HG03521 (cell line): ENCODE results near the gene SHISAL1.

Experiments used
- ATAC-seq: cut with Tn5 transposase; IDR thresholded peaks from one replicate; pipeline ENCODE4 v1.9.1; 2021; ENCODE audit warnings: mild to moderate bottlenecking, moderate library complexity; ENCODE audit not compliant: unreplicated experiment

SHISAL1 gene

DNA sequence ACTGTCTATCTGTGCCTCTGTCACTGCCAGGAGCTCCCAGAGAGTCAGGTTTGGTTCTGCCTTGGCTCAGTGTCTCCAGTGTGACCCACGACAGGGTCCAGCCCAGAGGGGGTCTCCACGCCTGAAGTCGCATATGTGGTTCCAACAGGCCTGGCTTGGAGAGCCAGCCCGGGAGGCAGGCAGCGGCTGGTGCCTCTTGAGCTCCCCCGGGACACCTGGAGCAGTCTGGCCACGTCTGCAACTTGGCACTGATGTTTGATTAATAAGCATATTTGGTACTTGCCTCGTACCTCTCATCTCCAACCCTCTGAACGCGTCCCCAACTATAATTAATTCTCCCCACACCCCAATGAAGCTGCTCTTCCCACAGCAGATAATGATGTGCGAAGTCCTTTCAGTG is 31.7 kb upstream of the SHISAL1 start:
- ATAC-seq: no peak

GRCh38 chr22:44342347-44342956 is 29.7 kb upstream of the SHISAL1 start:
- no peak for ATAC-seq

GRCh38 chr22:44341431-44342346 is 28.9 kb upstream of the SHISAL1 start:
- no peak for ATAC-seq

GRCh38 chr22:44340271-44341239 is 27.8 kb upstream of the SHISAL1 start:
- ATAC-seq: no peak

DNA sequence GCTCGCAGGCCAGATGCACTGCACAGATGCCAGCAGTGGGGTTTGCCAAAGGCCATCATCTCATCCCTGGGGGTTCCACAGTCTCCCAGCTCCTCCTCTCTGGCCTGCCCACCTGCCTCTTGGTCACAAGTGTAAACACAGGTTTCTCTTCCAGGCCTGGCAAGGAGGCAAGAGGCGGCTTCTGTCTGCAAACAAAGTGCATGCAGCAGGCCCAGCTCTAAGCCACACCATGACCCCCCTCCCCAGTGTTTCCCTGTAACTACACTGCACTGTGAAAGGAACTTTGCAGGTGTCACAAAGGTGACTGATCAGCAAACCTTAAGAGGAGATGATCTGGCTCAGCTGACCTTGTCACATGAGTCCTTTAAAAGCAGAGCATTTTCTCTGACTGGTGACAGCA is 26.2 kb upstream of the SHISAL1 start:
- no peak for ATAC-seq

- ATAC-seq: no peak
Observed at GRCh38 chr22:44338177-44338810, 25.5 kb upstream of the SHISAL1 start.

- no peak for ATAC-seq
Observed at GRCh38 chr22:44337678-44338004, 24.9 kb upstream of the SHISAL1 start.

GRCh38 chr22:44336962-44337677 is 24.4 kb upstream of the SHISAL1 start:
- ATAC-seq: no peak

GRCh38 chr22:44335903-44336803 is 23.4 kb upstream of the SHISAL1 start:
- ATAC-seq: no peak

DNA sequence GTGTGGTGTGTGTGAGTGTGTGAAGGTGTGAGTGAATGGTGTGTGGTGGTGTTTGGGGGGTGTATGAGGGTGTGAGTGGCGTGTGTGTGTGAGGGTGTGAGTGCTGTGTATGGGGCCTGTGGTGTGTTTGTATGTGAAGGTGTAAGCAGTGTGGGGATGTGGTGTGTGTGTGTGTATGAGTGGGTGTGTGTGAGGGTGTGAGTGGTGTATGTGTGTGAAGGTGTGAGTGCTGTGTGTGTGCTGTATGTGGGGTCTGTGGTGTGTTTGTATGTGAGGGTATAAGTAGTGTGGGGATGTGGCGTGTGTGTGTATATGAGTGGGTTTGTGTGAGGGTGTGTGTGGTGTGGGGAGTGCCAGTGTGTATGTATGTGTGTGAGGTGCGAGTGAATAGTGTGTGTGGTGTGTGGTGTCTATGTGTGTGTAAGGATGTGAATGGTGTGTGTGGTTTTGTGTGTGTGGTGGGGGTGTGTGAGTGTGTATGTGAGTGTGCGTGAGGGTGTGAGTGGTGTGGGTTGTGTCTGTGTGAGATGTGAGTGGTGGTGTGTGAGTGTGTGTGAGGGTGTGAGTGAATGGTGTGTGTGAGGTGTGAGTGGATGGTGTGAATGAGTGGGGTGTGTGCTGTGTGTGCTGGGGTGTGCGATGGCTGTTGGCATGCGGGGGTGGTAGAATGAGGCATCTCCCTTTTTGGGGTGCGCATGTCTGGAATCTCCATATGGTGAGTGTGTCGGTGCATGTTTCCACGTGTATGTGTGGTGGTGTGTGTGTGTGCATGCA is 22.5 kb upstream of the SHISAL1 start:
- ATAC-seq: no peak

DNA sequence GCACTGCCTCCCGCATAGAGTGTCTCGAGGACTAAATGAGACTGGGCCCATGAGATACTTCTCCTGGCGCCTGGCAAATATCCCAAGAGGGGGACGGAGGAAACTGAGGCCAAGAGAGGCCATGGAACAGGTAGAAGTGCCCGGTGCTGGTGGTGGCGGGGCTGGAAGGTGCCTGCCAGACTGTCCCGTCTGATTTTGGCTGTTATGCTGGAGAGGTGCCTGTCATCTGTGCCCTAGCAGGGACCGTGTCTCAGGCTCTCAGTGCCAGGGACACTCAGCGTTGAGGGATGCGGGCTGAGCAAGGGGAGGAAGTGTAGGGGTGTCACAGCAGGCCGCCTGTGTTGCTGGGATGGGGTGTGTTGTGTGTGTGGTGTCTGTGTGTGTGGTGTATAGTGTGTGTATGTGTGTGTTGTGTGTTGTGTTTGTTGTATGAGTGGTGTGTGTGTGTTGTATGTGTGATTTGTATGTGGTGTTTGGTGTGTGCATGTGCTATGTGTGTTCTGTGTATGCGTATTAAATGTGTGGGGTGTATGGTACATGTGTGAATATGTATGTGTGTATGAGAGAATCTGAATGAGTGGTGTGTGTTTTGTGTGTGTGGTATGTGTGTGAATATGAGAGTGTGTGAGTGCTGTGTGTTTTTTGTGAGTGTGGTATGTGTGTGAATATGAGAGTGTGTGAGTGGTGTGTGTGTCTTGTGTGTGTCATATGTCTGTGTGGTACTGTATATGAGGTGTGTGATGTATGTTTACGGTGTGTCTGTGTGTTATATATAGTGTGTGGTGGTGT is 21.3 kb upstream of the SHISAL1 start:
- no peak for ATAC-seq

DNA sequence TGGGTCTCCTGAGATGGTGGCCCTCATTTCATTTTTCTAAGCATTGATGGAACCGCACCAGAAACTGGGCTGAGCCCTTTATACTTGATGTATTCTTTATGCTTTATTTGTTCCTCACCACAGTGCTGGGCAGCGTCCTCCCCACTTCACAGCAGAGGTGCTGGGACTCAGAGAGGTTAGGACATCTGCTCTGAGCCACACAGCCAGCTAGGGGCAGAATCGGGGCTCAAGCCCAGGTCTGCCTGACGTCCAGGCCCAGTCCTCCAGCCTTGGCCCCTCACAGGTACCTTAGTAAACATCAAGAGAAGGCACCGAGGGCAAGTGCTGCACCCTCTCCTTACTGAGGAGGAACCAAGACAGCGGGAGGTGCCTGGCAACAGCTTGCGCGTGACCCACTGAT is 20.2 kb upstream of the SHISAL1 start:
- no peak for ATAC-seq

DNA sequence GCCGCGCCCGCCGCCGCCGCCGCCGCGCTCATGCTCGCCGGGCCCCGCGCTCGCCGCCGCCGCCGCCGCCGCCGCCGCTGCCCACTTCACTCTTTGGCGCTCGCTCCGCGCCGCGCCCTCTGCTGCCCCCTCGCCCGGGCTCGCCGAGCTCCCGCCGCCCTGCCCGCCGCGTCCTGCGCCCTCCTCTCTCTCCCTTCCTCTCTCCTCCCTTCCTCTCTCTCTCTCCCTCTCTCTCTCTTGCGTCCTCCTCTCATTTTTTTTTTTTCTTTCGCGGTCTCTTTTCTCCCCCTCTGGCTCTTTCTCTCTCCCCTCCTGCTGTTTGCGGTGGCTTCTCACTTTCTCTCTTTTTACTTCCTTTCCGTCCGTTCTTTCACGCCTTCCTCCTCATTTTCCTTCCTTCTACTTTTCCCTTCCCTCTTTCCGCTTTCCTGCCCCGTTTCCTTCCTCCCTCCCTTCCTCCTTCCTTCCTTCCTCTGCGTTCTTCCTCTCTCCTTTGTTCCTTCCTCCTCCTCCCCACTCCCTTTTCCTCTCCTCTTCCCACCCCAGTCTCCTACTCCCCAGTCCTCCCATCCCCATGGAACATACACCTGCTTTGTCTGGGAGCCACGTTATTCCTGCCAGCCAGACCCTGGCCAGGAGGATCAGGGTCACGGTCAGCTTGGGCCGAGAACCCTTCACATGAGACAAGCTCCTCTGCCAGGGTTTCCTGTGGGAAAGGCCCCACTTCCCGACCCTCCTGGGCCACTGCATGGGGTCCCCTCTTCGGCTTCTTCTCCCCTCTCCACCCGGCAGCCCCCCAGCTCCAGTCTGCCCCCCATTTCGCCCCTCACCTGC is 19.3 kb upstream of the SHISAL1 start:
- no peak for ATAC-seq

DNA sequence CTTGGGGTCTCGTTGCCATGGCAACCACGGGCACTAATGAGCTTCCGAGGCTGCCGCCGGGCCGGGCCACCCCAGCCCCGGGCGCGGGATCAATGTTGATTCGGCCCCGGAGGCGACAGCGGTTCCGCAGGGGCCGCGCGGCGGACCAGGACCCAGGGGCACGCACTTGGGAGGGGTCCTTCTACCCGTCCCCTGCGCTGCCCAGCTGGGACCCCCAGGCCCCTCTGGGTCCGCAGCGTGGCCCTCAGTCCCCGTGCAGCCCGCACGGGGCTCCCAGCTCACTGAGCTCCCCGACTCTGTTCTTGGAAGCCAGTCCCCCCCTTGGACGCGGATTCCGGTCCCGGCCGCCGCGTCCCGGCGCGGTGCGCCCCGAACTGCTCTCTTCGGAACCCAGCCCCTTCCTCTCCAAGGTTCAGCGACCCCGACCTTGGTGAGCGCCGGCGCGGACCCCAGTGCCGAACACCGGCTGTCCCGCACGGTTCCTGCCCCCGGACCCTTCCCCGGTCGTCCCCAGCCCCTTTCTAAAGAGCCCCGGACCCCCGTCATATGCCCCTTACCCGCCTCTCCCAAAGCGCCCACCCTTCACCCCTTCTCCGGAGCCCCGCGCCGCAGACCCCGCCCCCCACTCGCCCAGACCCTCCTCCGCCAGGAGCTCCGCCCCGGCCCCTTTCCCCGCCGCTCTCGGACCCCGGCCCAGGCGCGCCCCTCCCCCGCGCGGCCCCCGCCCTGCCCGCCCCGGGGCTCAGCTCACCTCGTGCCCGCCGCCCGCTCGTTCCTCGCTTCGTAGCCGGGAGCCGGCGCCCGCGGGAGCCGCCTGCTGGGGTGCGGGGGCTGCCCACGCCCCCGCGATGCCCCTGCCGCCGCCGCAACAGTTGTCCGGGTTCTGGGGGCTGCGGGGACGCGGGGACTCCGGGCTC is 18.3 kb upstream of the SHISAL1 start:
- no peak for ATAC-seq

GRCh38 chr22:44330188-44330743 is 17.5 kb upstream of the SHISAL1 start:
- ATAC-seq: no peak
